ENCODE measurements around the gene SZT2. TPM values are rescaled to one million over a fixed set of nuclear protein-coding genes. Genes with fewer than 3 reads are reported as not detected.
A peak's percentile ranks its signal among the peaks of the same experiment; 100 is the strongest.

SZT2 gene
- total RNA-seq, 1 donor = 35.4 TPM

DNA sequence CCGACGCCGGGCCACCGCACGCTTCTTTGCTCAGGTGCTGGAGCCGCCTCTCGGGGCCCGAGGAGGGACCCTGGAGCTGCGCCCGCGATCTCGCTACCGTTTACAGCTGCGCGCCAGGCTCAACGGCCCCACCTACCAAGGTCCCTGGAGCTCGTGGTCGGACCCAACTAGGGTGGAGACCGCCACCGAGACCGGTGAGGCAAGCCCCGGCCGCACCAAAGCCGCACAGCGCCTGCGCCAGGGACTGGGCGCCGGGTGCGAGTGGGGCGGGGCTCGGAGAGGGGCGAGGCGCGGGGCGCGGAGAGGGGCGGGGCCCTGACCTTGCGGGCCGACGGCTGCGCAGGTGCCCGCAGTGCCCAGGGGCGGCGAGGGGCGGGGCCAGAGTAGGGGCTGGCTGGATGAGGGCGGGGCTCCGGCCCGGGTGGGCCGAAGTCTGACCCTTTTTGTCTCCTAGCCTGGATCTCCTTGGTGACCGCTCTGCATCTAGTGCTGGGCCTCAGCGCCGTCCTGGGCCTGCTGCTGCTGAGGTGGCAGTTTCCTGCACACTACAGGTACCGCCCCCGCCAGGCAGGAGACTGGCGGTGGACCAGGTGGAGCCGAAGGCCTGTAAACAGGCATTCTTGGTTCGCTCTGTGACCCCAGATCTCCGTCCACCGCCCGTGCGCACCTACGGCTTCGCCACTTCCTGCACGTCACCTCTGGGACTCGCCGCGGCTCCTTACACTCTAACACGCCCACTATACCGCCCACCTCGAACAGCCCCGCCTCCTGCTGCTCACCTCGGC, 40.7 kb upstream of the SZT2 start:
- H3K4me3 ChIP-seq (ENCODE audit: low read depth, low read length) = peak overlapping the region; percentile 58
- no peak for TF ChIP-seq CTCF (IDR thresholded peaks at IDR 0.05; ENCODE audit: insufficient read depth, low read length)
- DNase-seq (ENCODE audit: low read depth) = no peak

GRCh38 chr1:43349594-43350306, 39.9 kb upstream of the SZT2 start:
- TF ChIP-seq CTCF (IDR thresholded peaks at IDR 0.05; ENCODE audit: insufficient read depth, low read length) = no peak
- no peak overlapping the region for H3K4me3 ChIP-seq (ENCODE audit: low read depth, low read length)
- DNase-seq (ENCODE audit: low read depth) = peak; percentile 29

DNA sequence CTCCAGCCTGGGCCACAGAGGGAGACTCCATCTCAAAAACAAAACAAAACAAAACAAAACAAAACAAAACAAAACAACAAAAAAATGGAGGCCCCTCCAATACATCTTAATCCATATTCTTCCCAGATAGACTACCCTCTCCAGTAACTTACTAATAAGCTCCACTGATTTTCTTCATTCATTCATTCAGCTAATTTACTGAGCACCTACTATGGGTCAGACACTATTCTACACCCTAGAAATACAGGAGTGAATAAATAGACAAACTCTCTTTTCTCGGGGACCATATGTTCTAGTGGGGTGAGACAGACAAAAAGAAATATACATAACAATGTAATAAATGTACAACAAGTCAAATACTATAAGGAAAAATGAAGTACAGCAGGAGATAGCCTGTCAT, 38.7 kb upstream of the SZT2 start:
- no peak overlapping the region for H3K4me3 ChIP-seq (ENCODE audit: low read depth, low read length)
- DNase-seq (ENCODE audit: low read depth) = no peak
- no peak for TF ChIP-seq CTCF (IDR thresholded peaks at IDR 0.05; ENCODE audit: insufficient read depth, low read length)

GRCh38 chr1:43351421-43352350, 38.0 kb upstream of the SZT2 start:
- DNase-seq (ENCODE audit: low read depth) = no peak
- no peak for TF ChIP-seq CTCF (IDR thresholded peaks at IDR 0.05; ENCODE audit: insufficient read depth, low read length)
- H3K4me3 ChIP-seq (ENCODE audit: low read depth, low read length) = no peak overlapping the region

DNA sequence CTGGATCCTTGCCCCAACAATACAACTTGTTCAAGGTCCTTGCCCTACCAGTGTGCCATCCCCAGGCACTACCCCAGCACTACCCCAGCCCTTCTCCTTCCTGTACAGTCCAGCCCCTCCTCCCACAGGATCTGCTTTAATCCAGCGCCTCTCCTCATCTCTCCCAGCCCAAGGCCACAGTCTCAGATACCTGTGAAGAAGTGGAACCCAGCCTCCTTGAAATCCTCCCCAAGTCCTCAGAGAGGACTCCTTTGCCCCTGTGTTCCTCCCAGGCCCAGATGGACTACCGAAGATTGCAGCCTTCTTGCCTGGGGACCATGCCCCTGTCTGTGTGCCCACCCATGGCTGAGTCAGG, 37.4 kb upstream of the SZT2 start:
- DNase-seq (ENCODE audit: low read depth) = no peak
- no peak for TF ChIP-seq CTCF (IDR thresholded peaks at IDR 0.05; ENCODE audit: insufficient read depth, low read length)
- no peak overlapping the region for H3K4me3 ChIP-seq (ENCODE audit: low read depth, low read length)

DNA sequence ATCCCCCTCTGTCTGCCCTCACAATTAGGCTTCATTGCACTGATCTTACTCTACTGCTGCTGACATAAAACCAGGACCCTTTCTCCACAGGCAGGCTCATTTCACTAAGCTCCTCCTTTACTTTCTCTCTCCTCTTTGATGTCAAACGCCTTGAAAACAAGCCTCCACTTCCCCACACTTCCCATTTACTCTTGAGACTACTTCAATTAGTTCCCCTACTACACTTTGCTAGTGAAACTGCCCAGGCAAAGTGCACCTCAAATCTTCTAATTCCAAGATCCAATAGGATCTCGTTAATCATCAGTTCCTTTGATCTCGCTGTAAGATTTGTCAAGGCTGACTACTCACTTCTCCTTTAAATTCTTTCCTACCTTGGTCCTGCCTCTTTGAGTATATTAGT, 36.8 kb upstream of the SZT2 start:
- no peak overlapping the region for H3K4me3 ChIP-seq (ENCODE audit: low read depth, low read length)
- TF ChIP-seq CTCF (IDR thresholded peaks at IDR 0.05; ENCODE audit: insufficient read depth, low read length) = no peak
- DNase-seq (ENCODE audit: low read depth) = no peak

Measured in fibroblast of the aortic adventitia (primary cell).